Activated CD8-positive, alpha-beta memory T cell treated with anti-CD3 and anti-CD28 coated beads for 48 hours (primary cell): Measurements from ENCODE around the gene IGFBP5.

Experiments used
- DNase-seq, 3 experiments: peaks; one replicate each; pipeline ENCODE4 v3.0.0-alpha.2; 2020; ENCODE audit warnings: low read depth in 2 of 3, low spot score in 2 of 3

Gene IGFBP5

GRCh38 chr2:216688731-216689340 lies 6.5 kb downstream of the IGFBP5 start:
- no peak for DNase-seq

GRCh38 chr2:216687646-216688045 lies 7.7 kb downstream of the IGFBP5 start:
- DNase-seq: no peak

GRCh38 chr2:216687111-216687510 lies 8.2 kb downstream of the IGFBP5 start:
- no peak for DNase-seq

- no peak for DNase-seq
These were observed 9.9 kb downstream of the IGFBP5 start for GRCh38 chr2:216685327-216685875.

GRCh38 chr2:216683846-216684245 lies 11.5 kb downstream of the IGFBP5 start:
- DNase-seq: no peak

GRCh38 chr2:216681683-216682082 lies 13.7 kb downstream of the IGFBP5 start:
- no peak for DNase-seq

- DNase-seq: no peak
These were observed 14.3 kb downstream of the IGFBP5 start for GRCh38 chr2:216680951-216681629.

- no peak for DNase-seq
These were observed 15.7 kb downstream of the IGFBP5 start for GRCh38 chr2:216679658-216680024.

- no peak for DNase-seq
These were observed 16.3 kb downstream of the IGFBP5 start for GRCh38 chr2:216678813-216679657.

GRCh38 chr2:216678098-216678465 lies 17.3 kb downstream of the IGFBP5 start:
- no peak for DNase-seq

GRCh38 chr2:216677439-216678097 lies 17.8 kb downstream of the IGFBP5 start:
- DNase-seq: no peak

- DNase-seq: no peak
These were observed 18.7 kb downstream of the IGFBP5 start for GRCh38 chr2:216676630-216677029.

GRCh38 chr2:216674376-216674775 lies 21.0 kb downstream of the IGFBP5 start:
- no peak for DNase-seq

GRCh38 chr2:216673609-216674008 lies 21.7 kb downstream of the IGFBP5 start:
- DNase-seq: no peak

- DNase-seq: no peak
These were observed 22.3 kb downstream of the IGFBP5 start for GRCh38 chr2:216673021-216673420.

- DNase-seq: no peak
These were observed 22.9 kb downstream of the IGFBP5 start for GRCh38 chr2:216672466-216672865.

- no peak for DNase-seq
These were observed 23.5 kb downstream of the IGFBP5 start for GRCh38 chr2:216671791-216672343.

GRCh38 chr2:216671081-216671411 lies 24.3 kb downstream of the IGFBP5 start:
- DNase-seq: no peak

- DNase-seq: no peak
These were observed 24.9 kb downstream of the IGFBP5 start for GRCh38 chr2:216670266-216671080.

GRCh38 chr2:216666461-216667233 lies 28.7 kb downstream of the IGFBP5 start:
- peak; percentile 26 to 39 (median 38) for DNase-seq
